NCI-H1930 (cell line): Measurements from ENCODE around the gene PAF1.

ENCODE experiments used
- DNase-seq, 2 experiments: peaks; one replicate each; lab custom pipeline; 2025; lab: John Stamatoyannopoulos, UW

The PAF1 gene

GRCh38 chr19:39390751-39391437, at the start of gene PAF1, which contains the start of gene MED29:
TSS of gene PAF1 (minus strand) at chr19:39391106. CDS start at chr19:39390864, 242 bp downstream.
TSS of gene MED29 (plus strand) at chr19:39391378. CDS start at chr19:39391423, 45 bp downstream.
- peak; percentile 100 for DNase-seq

GRCh38 chr19:39438270-39438934, 47.5 kb upstream of the PAF1 start:
- DNase-seq = no peak

GRCh38 chr19:39436350-39436716, 45.4 kb upstream of the PAF1 start:
- DNase-seq = no peak

- peak; percentile 99 to 100 for DNase-seq
Observed at GRCh38 chr19:39435499-39436349, 44.8 kb upstream of the PAF1 start, which contains the start of gene RPS16. TSS of gene RPS16 (minus strand) at chr19:39435949. CDS start at chr19:39435895, 54 bp downstream.

- DNase-seq = no peak
Observed at GRCh38 chr19:39434123-39435076, 43.5 kb upstream of the PAF1 start.

GRCh38 chr19:39433480-39434079, 42.7 kb upstream of the PAF1 start:
- DNase-seq = no peak

GRCh38 chr19:39432677-39433025, 41.7 kb upstream of the PAF1 start:
- DNase-seq = no peak

GRCh38 chr19:39430675-39431593, 40.0 kb upstream of the PAF1 start:
- no peak for DNase-seq

- no peak for DNase-seq
Observed at GRCh38 chr19:39428283-39429112, 37.6 kb upstream of the PAF1 start.

GRCh38 chr19:39427707-39428106, 36.8 kb upstream of the PAF1 start:
- DNase-seq = no peak

- no peak for DNase-seq
Observed at GRCh38 chr19:39426170-39426569, 35.3 kb upstream of the PAF1 start.

GRCh38 chr19:39425744-39426143, 34.8 kb upstream of the PAF1 start:
- DNase-seq = no peak

GRCh38 chr19:39424934-39425333, 34.0 kb upstream of the PAF1 start:
- DNase-seq = no peak

GRCh38 chr19:39423258-39424086, 32.6 kb upstream of the PAF1 start:
- DNase-seq = no peak

GRCh38 chr19:39422020-39422419, 31.1 kb upstream of the PAF1 start:
- DNase-seq = no peak

- no peak for DNase-seq
Observed at GRCh38 chr19:39420769-39421168, 29.9 kb upstream of the PAF1 start.

GRCh38 chr19:39419003-39419402, 28.1 kb upstream of the PAF1 start:
- DNase-seq = no peak
